Right atrium auricular region (tissue), 2 donors: ENCODE results near the gene RARS1. TPM values are rescaled to one million over a fixed set of nuclear protein-coding genes. Genes with fewer than 3 reads are reported as not detected.

Experiments
- DNase-seq: peaks from one replicate; pipeline ENCODE4 v3.0.0-alpha.2; 2019; ENCODE audit warnings: low spot score
- H3K27ac ChIP-seq, 2 donors: fragments of 200-600 bp; sonication (generic); 1 replicate in 1 of 2; 2 replicates in 1 of 2; pipeline ENCODE4 v1.5.1; 2016 to 2019
- H3K27me3 ChIP-seq, 2 donors: fragments of 200-600 bp; sonication (generic); one replicate each; pipeline versions ENCODE4 v1.5.1 to v1.6.0; 2017 to 2019
- H3K36me3 ChIP-seq: fragments of 200-600 bp; sonication (generic); one replicate; pipeline ENCODE4 v1.5.1; 2016
- H3K4me1 ChIP-seq, 2 donors: fragments of 200-600 bp; sonication (generic); one replicate each; pipeline versions ENCODE4 v1.5.1 to v1.6.0; 2017 to 2019
- H3K4me3 ChIP-seq, 2 donors: fragments of 200-600 bp; sonication (generic); 1 replicate in 1 of 2; 2 replicates in 1 of 2; pipeline ENCODE4 v1.5.1; 2017 to 2019; ENCODE audit warnings: mild to moderate bottlenecking in 1 of 2, moderate library complexity in 1 of 2
- H3K9me3 ChIP-seq, 2 donors: fragments of 200-600 bp; sonication (generic); one replicate each; pipeline ENCODE4 v1.5.1; 2019
- total RNA-seq, 2 donors: library from RNA; depleted of rRNA; stranded (reverse); fragments of >200 nt; gene quantifications; one replicate each; pipeline ENCODE4 v1.1.0, GENCODE V29; 2016
- TF ChIP-seq, protein P1 (sequence below), 2 donors: fragments of 200-600 bp; sonication (generic); IDR thresholded peaks; one replicate each; pipeline ENCODE4 v1.5.1; 2019; ENCODE audit warnings: antibody characterized with exemption in 2 of 2

RARS1 gene
- total RNA-seq, 2 donors from 2014 or later, result 42.4 to 43.8 TPM

- TF ChIP-seq, protein P1, sequence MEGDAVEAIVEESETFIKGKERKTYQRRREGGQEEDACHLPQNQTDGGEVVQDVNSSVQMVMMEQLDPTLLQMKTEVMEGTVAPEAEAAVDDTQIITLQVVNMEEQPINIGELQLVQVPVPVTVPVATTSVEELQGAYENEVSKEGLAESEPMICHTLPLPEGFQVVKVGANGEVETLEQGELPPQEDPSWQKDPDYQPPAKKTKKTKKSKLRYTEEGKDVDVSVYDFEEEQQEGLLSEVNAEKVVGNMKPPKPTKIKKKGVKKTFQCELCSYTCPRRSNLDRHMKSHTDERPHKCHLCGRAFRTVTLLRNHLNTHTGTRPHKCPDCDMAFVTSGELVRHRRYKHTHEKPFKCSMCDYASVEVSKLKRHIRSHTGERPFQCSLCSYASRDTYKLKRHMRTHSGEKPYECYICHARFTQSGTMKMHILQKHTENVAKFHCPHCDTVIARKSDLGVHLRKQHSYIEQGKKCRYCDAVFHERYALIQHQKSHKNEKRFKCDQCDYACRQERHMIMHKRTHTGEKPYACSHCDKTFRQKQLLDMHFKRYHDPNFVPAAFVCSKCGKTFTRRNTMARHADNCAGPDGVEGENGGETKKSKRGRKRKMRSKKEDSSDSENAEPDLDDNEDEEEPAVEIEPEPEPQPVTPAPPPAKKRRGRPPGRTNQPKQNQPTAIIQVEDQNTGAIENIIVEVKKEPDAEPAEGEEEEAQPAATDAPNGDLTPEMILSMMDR (IDR thresholded peaks at IDR 0.05), result no peak
- Histone ChIP-seq H3K4me3 (no peak overlapping the region), H3K36me3 (no peaks in the 10 kb centered on the region), H3K27me3 (no peaks in the 10 kb centered on the region), H3K9me3 (no peaks in the 10 kb centered on the region), H3K27ac (no peak overlapping the region), H3K4me1 (no peaks in the 10 kb centered on the region)
- no peak for DNase-seq
Measured at GRCh38 chr5:168471785-168472184, 14.5 kb upstream of the RARS1 start.

GRCh38 chr5:168472329-168472728 is 13.9 kb upstream of the RARS1 start:
- DNase-seq, result no peak
- H3K36me3 ChIP-seq, result no peaks in the 10 kb centered on the region
- H3K4me3 ChIP-seq, result no peak overlapping the region
- H3K9me3 ChIP-seq, result no peaks in the 10 kb centered on the region
- H3K4me1 ChIP-seq, result no peaks in the 10 kb centered on the region
- no peak overlapping the region for H3K27ac ChIP-seq
- TF ChIP-seq, protein P1 (IDR thresholded peaks at IDR 0.05), result no peak
- H3K27me3 ChIP-seq, result no peaks in the 10 kb centered on the region

DNA sequence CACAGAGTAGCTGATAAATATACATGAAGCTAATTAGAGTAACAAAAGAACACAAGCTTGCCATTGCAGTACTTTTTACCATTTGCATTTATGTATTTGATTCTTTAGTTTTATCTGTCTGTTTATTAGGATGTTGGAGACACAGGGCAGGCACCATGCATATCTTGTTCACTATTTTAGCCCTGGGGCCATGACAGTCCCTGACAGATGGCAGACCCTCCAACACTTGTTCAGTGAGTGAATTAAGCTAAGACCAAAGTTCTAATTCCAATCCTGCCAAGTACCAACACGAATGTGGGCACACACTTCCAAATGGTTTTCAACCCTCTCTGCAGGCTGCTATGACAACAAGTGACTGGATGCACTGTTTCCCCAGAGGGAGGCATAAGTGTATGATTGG is 12.0 kb upstream of the RARS1 start:
- TF ChIP-seq, protein P1 (IDR thresholded peaks at IDR 0.05), result no peak
- Histone ChIP-seq H3K27me3 (no peaks in the 10 kb centered on the region), H3K36me3 (no peaks in the 10 kb centered on the region), H3K27ac (no peak overlapping the region), H3K4me3 (no peak overlapping the region), H3K9me3 (no peaks in the 10 kb centered on the region), H3K4me1 (no peaks in the 10 kb centered on the region)
- no peak for DNase-seq

- no peak for DNase-seq
- TF ChIP-seq, protein P1 (IDR thresholded peaks at IDR 0.05), result no peak
- Histone ChIP-seq H3K36me3 (no peaks in the 10 kb centered on the region), H3K27me3 (no peaks in the 10 kb centered on the region), H3K27ac (no peak overlapping the region), H3K4me1 (no peaks in the 10 kb centered on the region), H3K9me3 (no peaks in the 10 kb centered on the region), H3K4me3 (no peak overlapping the region)
Measured at GRCh38 chr5:168477060-168477459, 9.2 kb upstream of the RARS1 start.

DNA sequence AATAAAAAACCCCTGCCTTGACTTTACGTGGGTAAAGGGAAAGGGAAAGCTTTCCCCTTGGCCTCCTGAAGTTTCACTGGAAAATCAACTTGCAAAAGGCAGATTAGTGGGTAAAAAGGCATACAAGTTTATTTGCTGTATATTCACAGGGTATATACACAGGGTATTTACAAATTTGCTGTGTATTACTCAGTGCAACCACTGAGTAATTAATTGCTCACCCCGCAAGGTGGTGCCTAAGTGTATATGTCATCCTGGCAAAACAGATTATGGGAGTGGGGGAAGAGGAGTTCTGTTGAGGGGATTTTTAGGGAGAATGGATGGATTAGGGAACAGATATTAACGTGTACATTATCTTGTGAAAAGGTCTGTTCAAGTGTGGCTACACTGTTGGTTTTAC is 7.1 kb upstream of the RARS1 start:
- DNase-seq, result no peak
- Histone ChIP-seq H3K4me1 (no peaks in the 10 kb centered on the region), H3K36me3 (no peaks in the 10 kb centered on the region), H3K27me3 (no peaks in the 10 kb centered on the region), H3K27ac (no peak overlapping the region), H3K4me3 (no peak overlapping the region), H3K9me3 (no peaks in the 10 kb centered on the region)
- TF ChIP-seq, protein P1 (IDR thresholded peaks at IDR 0.05), result no peak

GRCh38 chr5:168480601-168481000 is 5.7 kb upstream of the RARS1 start:
- no peaks in the 10 kb centered on the region for H3K9me3 ChIP-seq
- H3K27me3 ChIP-seq, result no peaks in the 10 kb centered on the region
- H3K4me1 ChIP-seq, result no peaks in the 10 kb centered on the region
- no peak overlapping the region for H3K27ac ChIP-seq
- H3K4me3 ChIP-seq, result no peak overlapping the region
- TF ChIP-seq, protein P1 (IDR thresholded peaks at IDR 0.05), result no peak
- no peak for DNase-seq
- no peaks in the 10 kb centered on the region for H3K36me3 ChIP-seq
